Ishikawa (cell line): ENCODE results near the gene WNT3A.

Experiments used
- CEBPB ChIP-seq: IDR thresholded peaks from 2 replicates; pipeline ENCODE4 v1.6.1; 2012
- CREB1 ChIP-seq: IDR thresholded peaks from 2 replicates; pipeline ENCODE4 v1.6.1; 2012; ENCODE audit warnings: low read depth
- EGR1 ChIP-seq: IDR thresholded peaks from 2 replicates; pipeline ENCODE4 v1.6.1; 2012
- EP300 ChIP-seq: IDR thresholded peaks from 2 replicates; pipeline ENCODE4 v1.6.1; 2012; ENCODE audit warnings: borderline replicate concordance
- FOXM1 ChIP-seq: IDR thresholded peaks from 2 replicates; pipeline ENCODE4 v1.6.1; 2012; ENCODE audit warnings: low read depth, borderline replicate concordance
- MAX ChIP-seq: IDR thresholded peaks from 2 replicates; pipeline ENCODE4 v1.6.1; 2012
- NFIC ChIP-seq: IDR thresholded peaks from 2 replicates; pipeline ENCODE4 v1.6.1; 2012
- REST ChIP-seq: IDR thresholded peaks from 2 replicates; pipeline ENCODE4 v1.6.1; 2012; ENCODE audit warnings: low read depth, mild to moderate bottlenecking
- TAF1 ChIP-seq: IDR thresholded peaks from 2 replicates; pipeline ENCODE4 v1.6.1; 2012; ENCODE audit warnings: low read depth, mild to moderate bottlenecking
- TEAD4 ChIP-seq: IDR thresholded peaks from 2 replicates; pipeline ENCODE4 v1.6.1; 2012
- USF1 ChIP-seq: IDR thresholded peaks from 2 replicates; pipeline ENCODE4 v1.6.1; 2012
- YY1 ChIP-seq: IDR thresholded peaks from 2 replicates; pipeline ENCODE4 v1.6.1; 2012; ENCODE audit warnings: low read depth
- ZBTB7A ChIP-seq: IDR thresholded peaks from 2 replicates; pipeline ENCODE4 v1.6.1; 2012; ENCODE audit warnings: low read depth

GRCh38 chr1:227959325-227959860, 47.4 kb upstream of the WNT3A start:
- no peak for TF ChIP-seq TEAD4
- no peak for TF ChIP-seq MAX
- TF ChIP-seq EP300, result no peak
- no peak for TF ChIP-seq TAF1
- TF ChIP-seq REST, result no peak
- TF ChIP-seq EGR1, result no peak
- no peak for TF ChIP-seq USF1
- TF ChIP-seq FOXM1, result no peak
- no peak for TF ChIP-seq CREB1
- no peak for TF ChIP-seq NFIC
- no peak for TF ChIP-seq YY1
- no peak for TF ChIP-seq CEBPB
- TF ChIP-seq ZBTB7A, result no peak
